Gastroesophageal sphincter (tissue), 4 donors: ENCODE data around the gene APMAP. TPM values are rescaled to one million over a fixed set of nuclear protein-coding genes. Genes with fewer than 3 reads are reported as not detected.

ENCODE experiments used
- ATAC-seq: fragments of 150-250 bp; one replicate; pipeline ENCODE4 v1.9.1; 2016; ENCODE audit warnings: mild to moderate bottlenecking, moderate library complexity
- H3K27ac ChIP-seq, 4 donors: fragments of 200-600 bp; sonication (generic) in 3 of 4; 1 replicate in 3 of 4; 2 replicates in 1 of 4; pipeline ENCODE4 v1.5.1; 2016 to 2019
- H3K27me3 ChIP-seq: fragments of 200-600 bp; sonication (generic); one replicate; pipeline ENCODE4 v1.5.1; 2019
- H3K36me3 ChIP-seq, 2 donors: fragments of 200-600 bp; sonication (generic); one replicate each; pipeline ENCODE4 v1.5.1; 2019; ENCODE audit warnings: control low read depth in 1 of 2
- H3K4me1 ChIP-seq, 3 donors: fragments of 200-600 bp; sonication (generic); 1 replicate in 2 of 3; 2 replicates in 1 of 3; pipeline ENCODE4 v1.5.1; 2016 to 2019; ENCODE audit warnings: control low read depth in 2 of 3
- H3K4me3 ChIP-seq, 2 donors: fragments of 200-600 bp; sonication (generic); one replicate each; pipeline ENCODE4 v1.5.1; 2019; ENCODE audit warnings: mild to moderate bottlenecking in 1 of 2, moderate library complexity in 1 of 2
- H3K9me3 ChIP-seq, 3 donors: fragments of 200-600 bp; sonication (generic); one replicate each; pipeline ENCODE4 v1.5.1; 2017 to 2019; ENCODE audit warnings: control low read depth in 2 of 3
- EP300 ChIP-seq: sonication (generic); formaldehyde crosslinking; IDR thresholded peaks from one replicate; pipeline ENCODE4 v1.6.1; 2017; ENCODE audit warnings: antibody characterized with exemption, mild to moderate bottlenecking
- POLR2A ChIP-seq, 2 donors: fragments of 450-650 bp; IDR thresholded peaks; one replicate each; pipeline ENCODE4 v1.6.1; 2017; ENCODE audit warnings: antibody characterized with exemption in 2 of 2, mild to moderate bottlenecking in 2 of 2, moderate library complexity in 1 of 2
- POLR2AphosphoS5 ChIP-seq: sonication (generic); formaldehyde crosslinking; IDR thresholded peaks from one replicate; pipeline ENCODE4 v1.6.1; 2017; ENCODE audit warnings: antibody characterized with exemption
- WGBS, 2 donors: methylation state at CpG; one replicate each; pipeline ENCODE4 v1.1.5; 2018; ENCODE audit warnings: low coverage in 1 of 2; 5-methylcytosine and 5-hydroxymethylcytosine counted together
- total RNA-seq, 4 donors: library from RNA; depleted of rRNA; stranded (reverse); fragments of >200 nt; gene quantifications; one replicate each; pipeline ENCODE4 v1.1.0, GENCODE V29; 2016
- TF ChIP-seq, protein P1 (sequence below), 4 experiments: fragments of 200-600 bp in 2 of 4; fragments of 450-650 bp in 2 of 4; sonication (generic) in 1 of 4; IDR thresholded peaks; one replicate each; pipeline ENCODE4 v1.5.1; 2017 to 2019; ENCODE audit warnings: antibody characterized with exemption in 4 of 4, mild to moderate bottlenecking in 2 of 4, moderate library complexity in 2 of 4

APMAP gene
- total RNA-seq, 4 donors from 2014 or later = 24.3 to 46.8 (median 35.9) TPM

DNA sequence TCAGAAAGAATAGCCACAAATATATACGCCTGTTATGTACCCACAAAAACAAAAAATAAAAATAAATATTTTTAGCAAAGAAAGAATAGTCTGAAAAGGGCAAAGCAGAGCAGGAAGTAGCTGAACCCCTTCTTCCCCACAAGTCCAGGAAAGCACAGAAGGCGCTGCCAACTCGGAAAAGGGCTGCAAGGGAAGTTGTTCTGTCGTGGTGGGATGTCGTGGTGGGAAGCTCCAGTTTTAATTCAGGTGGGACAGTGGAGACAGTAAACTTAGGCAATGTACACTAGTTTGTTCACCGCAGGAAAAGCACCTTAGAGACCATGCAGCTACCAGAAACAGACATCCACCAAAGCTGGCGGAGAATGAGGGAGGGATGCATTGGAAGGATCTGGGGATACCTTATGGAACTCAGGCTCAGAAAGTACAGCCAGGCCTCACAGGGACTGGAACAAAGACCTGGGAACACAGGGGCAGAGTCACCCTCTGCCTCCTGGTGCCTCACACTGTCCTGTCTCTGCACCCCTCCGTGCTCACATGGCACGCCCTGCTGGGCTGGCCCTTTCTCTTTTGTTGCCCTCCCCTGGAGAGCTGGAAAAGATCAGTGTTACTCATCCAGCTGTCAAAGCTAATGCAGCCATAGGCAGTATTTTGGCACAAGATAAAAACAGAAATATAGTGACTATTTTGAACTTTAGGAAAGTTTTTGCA, 3.3 kb upstream of the APMAP start:
- H3K27ac ChIP-seq = peak overlapping the region in 1 of 4 donors; percentile 49
- H3K9me3 ChIP-seq = no peaks in the 10 kb centered on the region
- no peaks in the 10 kb centered on the region for H3K27me3 ChIP-seq
- TF ChIP-seq POLR2AphosphoS5 = peak; percentile 10
- no peak for TF ChIP-seq EP300
- no peak for ATAC-seq
- 90 to 94% methylated on average over 5 to 7 of the region's 9 CpGs for WGBS, 2 donors
- H3K4me3 ChIP-seq = no peak overlapping the region
- no peaks in the 10 kb centered on the region for H3K36me3 ChIP-seq
- peaks cover 3 to 62% (median 32%) of the 10 kb centered on the region in 3 donors for H3K4me1 ChIP-seq

DNA sequence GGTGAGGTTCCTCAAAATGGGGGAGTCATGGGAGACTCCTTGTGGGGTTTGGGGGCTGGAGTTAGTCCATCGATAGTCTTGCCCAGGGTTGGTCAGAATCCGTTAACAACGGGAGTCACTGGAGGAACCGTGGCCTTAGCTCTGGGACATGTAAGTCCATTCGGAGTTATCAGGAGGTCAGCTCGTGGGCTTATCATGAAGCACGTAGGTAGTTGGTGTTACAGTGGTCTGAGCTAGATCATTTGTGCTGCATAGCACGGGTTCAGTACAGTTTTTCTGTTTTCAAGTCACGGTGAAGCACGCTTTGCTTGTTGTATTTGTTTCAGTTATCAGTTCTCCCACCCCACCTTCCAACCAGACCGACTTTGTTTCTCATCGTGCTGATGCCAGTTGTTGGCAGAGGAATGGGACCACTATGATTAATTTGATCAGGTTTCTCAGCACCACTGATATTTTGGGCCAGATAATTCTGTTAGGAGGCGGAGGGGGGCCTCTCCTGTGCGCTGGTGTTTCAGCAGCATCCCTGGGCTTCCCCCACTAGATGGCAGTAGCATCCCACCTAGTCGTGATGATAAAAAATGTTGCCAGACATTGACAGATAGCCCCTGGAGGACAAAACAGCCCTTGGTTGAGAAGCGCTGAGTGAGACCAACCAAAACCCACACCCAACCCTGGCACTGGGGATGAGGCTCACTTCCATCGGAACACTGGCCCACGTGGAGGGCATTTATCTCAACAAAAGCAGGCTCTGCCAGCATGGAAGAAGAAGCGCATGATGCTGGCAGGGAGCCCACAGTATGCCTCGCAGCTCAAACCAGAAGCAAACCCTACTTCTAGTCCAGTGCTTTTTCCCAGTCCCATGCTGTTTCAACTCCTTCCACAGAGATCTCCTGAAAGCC, 2.2 kb upstream of the APMAP start:
- ATAC-seq = peak; percentile 20
- Histone ChIP-seq H3K4me3 (peak overlapping the region in 1 of 2 donors; percentile 26), H3K36me3 (no peaks in the 10 kb centered on the region), H3K27me3 (no peaks in the 10 kb centered on the region), H3K4me1 (peaks cover 0 to 62% (median 24%) of the 10 kb centered on the region in 3 donors), H3K9me3 (no peaks in the 10 kb centered on the region), H3K27ac (peak overlapping the region in 2 of 4 donors; percentile 40 to 96)
- WGBS, 2 donors = 42 to 43% methylated on average over 9 to 15 of the region's 20 CpGs
- TF ChIP-seq POLR2AphosphoS5 (peak; percentile 90), EP300 (no peak), POLR2A (IDR thresholded peaks at IDR 0.05) (no peak)
- TF ChIP-seq, protein P1, sequence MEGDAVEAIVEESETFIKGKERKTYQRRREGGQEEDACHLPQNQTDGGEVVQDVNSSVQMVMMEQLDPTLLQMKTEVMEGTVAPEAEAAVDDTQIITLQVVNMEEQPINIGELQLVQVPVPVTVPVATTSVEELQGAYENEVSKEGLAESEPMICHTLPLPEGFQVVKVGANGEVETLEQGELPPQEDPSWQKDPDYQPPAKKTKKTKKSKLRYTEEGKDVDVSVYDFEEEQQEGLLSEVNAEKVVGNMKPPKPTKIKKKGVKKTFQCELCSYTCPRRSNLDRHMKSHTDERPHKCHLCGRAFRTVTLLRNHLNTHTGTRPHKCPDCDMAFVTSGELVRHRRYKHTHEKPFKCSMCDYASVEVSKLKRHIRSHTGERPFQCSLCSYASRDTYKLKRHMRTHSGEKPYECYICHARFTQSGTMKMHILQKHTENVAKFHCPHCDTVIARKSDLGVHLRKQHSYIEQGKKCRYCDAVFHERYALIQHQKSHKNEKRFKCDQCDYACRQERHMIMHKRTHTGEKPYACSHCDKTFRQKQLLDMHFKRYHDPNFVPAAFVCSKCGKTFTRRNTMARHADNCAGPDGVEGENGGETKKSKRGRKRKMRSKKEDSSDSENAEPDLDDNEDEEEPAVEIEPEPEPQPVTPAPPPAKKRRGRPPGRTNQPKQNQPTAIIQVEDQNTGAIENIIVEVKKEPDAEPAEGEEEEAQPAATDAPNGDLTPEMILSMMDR (IDR thresholded peaks at IDR 0.05) = peak; percentile 93 to 97 (median 96)

DNA sequence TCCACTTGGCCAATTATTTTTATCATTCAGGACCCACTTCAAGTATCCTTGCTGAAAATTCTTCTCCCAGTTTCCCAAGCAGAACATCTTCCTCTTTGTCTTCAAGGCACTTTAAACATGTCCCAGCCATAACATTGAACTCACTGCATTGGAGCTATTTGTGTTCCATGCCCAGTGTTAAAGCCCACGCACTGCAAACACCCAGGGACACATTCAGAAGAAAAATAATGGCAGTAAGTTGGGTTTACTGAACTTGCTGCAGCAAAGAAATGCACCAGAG, 1.6 kb upstream of the APMAP start:
- Histone ChIP-seq H3K4me3 (no peak overlapping the region), H3K4me1 (peaks cover 0 to 59% (median 22%) of the 10 kb centered on the region in 3 donors), H3K36me3 (no peaks in the 10 kb centered on the region), H3K9me3 (no peaks in the 10 kb centered on the region), H3K27ac (peak overlapping the region in 3 of 4 donors; percentile 95 to 96 (median 95)), H3K27me3 (no peaks in the 10 kb centered on the region)
- ATAC-seq = no peak
- WGBS, 2 donors = no CpG with 5 or more reads among the region's 1 CpG
- TF ChIP-seq POLR2AphosphoS5 = no peak
- TF ChIP-seq, protein P1 (IDR thresholded peaks at IDR 0.05) = no peak
- TF ChIP-seq EP300 = no peak
- no peak for TF ChIP-seq POLR2A (IDR thresholded peaks at IDR 0.05)

DNA sequence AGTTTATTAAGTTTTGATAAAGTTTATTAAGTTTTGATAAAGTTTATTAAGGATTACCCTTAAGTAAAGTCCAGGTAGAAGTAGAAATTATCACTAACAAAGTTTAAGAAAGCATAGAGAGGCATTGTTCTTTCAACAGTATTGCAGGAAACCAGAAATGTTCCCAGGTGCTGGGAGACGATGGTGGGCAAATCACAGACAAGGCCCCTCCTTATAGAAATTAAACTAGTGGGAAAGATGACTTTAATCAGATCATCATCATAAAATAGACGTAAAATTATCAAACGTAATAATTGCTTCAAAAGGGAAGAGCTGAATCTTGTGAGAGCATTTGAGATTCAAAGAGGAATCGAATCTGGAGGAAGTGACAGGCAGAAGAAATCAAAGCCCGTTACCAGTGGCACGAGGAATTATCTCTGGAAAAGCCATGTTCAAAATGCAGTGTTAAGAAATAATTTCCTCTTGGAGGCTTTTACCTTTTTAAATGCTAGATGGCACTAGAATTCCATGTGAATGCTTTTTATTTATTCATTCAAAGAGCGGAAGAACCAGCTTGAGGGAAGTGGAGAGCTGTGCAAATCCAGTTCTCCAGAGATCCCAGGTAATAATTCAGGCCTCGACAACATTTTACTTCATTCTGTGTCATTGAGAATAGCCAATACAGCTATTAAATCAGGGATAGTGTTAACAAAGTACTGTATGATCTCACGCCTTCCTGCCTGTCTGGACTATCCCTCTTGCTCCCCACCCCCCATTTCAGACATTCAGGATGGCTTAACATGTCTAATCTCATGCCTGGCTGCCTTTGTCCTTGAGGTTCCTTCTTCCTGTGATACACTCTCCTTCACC, 1.0 kb upstream of the APMAP start:
- TF ChIP-seq EP300 = no peak
- TF ChIP-seq, protein P1 (IDR thresholded peaks at IDR 0.05) = peak in 3 of 4 experiments; percentile 56 to 65 (median 62)
- H3K4me3 ChIP-seq = peak overlapping the region; percentile 63 to 90
- H3K27me3 ChIP-seq = no peaks in the 10 kb centered on the region
- peak overlapping the region; percentile 95 to 96 (median 95) for H3K27ac ChIP-seq
- no peak for ATAC-seq
- no peaks in the 10 kb centered on the region for H3K9me3 ChIP-seq
- WGBS, 2 donors = 18 to 25% methylated on average over 9 of the region's 9 CpGs
- H3K36me3 ChIP-seq = no peaks in the 10 kb centered on the region
- peaks cover 0 to 60% (median 22%) of the 10 kb centered on the region in 3 donors for H3K4me1 ChIP-seq
